ENCODE measurements around the gene SLC9A9. TPM values are rescaled to one million over a fixed set of nuclear protein-coding genes. Genes with fewer than 3 reads are reported as not detected.

The SLC9A9 gene
- total and polyA plus RNA-seq, 10 of the 15 experiments (the other 5 are each of a cell fraction or from before 2014, with no cell fraction given) = 3.5 to 14.2 (median 9.3) TPM

DNA sequence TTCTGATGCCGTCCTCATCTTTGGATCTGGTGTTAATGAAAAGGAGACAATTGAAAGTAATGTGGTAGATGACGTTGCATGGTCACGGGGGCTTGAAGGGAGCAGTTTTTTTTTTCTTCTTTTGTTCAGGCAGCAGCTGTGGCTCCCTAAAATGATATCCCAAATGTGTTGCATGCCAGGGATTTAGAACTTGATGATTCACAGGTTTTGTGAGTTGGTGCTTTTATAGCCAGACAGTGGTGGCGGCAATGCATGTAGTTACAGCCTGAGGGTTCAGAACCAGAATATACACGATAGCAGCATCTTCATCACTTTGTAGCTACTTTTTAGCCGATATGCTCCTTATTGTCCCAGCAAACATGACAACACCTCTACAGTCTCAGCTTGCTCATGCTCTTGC, 595.3 kb downstream of the SLC9A9 start:
- ATAC-seq (no peak), DNase-seq (ENCODE audit: low read depth, low spot score) (no peak), FAIRE-seq (no peak)
- Histone ChIP-seq H4K20me1 (ENCODE audit: control insufficient read depth, insufficient read depth) (no peaks in the 10 kb centered on the region), H3K27me3 (replicated peaks in 1 of 2; ENCODE audit: control insufficient read depth in 2 of 2, insufficient read depth in 2 of 2, low read length in 1 of 2) (no peaks in the 10 kb centered on the region), H3K36me3 (ENCODE audit: control insufficient read depth in 2 of 2, insufficient read depth in 2 of 2, low read length in 1 of 2) (no peaks in the 10 kb centered on the region), H3K9me3 (replicated peaks; ENCODE audit: control insufficient read depth, insufficient read depth, low read length) (peaks cover 2% of the 10 kb centered on the region; the same call in 2 of the 3 replicates), H3K9ac (ENCODE audit: control insufficient read depth, insufficient read depth, low read length) (no peak overlapping the region), H3K4me2 (ENCODE audit: control insufficient read depth, insufficient read depth) (no peak overlapping the region), H2AFZ (ENCODE audit: control insufficient read depth, low read depth, low read length) (no peak overlapping the region), H3K79me2 (ENCODE audit: control insufficient read depth, insufficient read depth, low read length) (no peaks in the 10 kb centered on the region), H3K27ac (ENCODE audit: control insufficient read depth, insufficient read depth) (no peak overlapping the region), H3K4me1 (ENCODE audit: control insufficient read depth, insufficient read depth, low read length) (no peaks in the 10 kb centered on the region), H3K4me3 (no peak overlapping the region)
- WGBS (ENCODE audit: insufficient coverage, insufficient replicate concordance, low lambda C conversion rate, missing lambda C conversion rate) = 93% methylated on average over 6 of the region's 6 CpGs
- in situ Hi-C loops (cut with MboI) = no loop called here
- SMC1A ChIA-PET (ENCODE audit: uncharacterized antibody, unreplicated experiment) = no interaction called here
- CTCF ChIA-PET = no interaction called here
- POLR2A ChIA-PET = interaction anchor here (0.8 kb wide), 1 partner anchor 84 kb away, joined by 3 read pairs; no protein-coding TSS in a partner anchor
- RAD21 ChIA-PET (ENCODE audit: unreplicated experiment) = no interaction called here
- BruUV-seq (replicated peaks) = no TSS peak
- intact Hi-C loops (cut with micrococcal nuclease; ENCODE audit: unreplicated experiment) = no loop called here
- TF ChIP-seq ZSCAN29 (IDR thresholded peaks at IDR 0.05) = no peak
- TF ChIP-seq MTA2 (IDR thresholded peaks at IDR 0.05; ENCODE audit: low read depth) = no peak
- TF ChIP-seq CBX5 (IDR thresholded peaks at IDR 0.05; ENCODE audit: low read depth) = no peak
- TF ChIP-seq, protein P1, sequence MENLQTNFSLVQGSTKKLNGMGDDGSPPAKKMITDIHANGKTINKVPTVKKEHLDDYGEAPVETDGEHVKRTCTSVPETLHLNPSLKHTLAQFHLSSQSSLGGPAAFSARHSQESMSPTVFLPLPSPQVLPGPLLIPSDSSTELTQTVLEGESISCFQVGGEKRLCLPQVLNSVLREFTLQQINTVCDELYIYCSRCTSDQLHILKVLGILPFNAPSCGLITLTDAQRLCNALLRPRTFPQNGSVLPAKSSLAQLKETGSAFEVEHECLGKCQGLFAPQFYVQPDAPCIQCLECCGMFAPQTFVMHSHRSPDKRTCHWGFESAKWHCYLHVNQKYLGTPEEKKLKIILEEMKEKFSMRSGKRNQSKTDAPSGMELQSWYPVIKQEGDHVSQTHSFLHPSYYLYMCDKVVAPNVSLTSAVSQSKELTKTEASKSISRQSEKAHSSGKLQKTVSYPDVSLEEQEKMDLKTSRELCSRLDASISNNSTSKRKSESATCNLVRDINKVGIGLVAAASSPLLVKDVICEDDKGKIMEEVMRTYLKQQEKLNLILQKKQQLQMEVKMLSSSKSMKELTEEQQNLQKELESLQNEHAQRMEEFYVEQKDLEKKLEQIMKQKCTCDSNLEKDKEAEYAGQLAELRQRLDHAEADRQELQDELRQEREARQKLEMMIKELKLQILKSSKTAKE (IDR thresholded peaks at IDR 0.05; ENCODE audit: low read depth, poor library complexity, severe bottlenecking) = no peak
- no peak for TF ChIP-seq SREBF1 (IDR thresholded peaks at IDR 0.05; ENCODE audit: low read length)
- TF ChIP-seq, protein P2, sequence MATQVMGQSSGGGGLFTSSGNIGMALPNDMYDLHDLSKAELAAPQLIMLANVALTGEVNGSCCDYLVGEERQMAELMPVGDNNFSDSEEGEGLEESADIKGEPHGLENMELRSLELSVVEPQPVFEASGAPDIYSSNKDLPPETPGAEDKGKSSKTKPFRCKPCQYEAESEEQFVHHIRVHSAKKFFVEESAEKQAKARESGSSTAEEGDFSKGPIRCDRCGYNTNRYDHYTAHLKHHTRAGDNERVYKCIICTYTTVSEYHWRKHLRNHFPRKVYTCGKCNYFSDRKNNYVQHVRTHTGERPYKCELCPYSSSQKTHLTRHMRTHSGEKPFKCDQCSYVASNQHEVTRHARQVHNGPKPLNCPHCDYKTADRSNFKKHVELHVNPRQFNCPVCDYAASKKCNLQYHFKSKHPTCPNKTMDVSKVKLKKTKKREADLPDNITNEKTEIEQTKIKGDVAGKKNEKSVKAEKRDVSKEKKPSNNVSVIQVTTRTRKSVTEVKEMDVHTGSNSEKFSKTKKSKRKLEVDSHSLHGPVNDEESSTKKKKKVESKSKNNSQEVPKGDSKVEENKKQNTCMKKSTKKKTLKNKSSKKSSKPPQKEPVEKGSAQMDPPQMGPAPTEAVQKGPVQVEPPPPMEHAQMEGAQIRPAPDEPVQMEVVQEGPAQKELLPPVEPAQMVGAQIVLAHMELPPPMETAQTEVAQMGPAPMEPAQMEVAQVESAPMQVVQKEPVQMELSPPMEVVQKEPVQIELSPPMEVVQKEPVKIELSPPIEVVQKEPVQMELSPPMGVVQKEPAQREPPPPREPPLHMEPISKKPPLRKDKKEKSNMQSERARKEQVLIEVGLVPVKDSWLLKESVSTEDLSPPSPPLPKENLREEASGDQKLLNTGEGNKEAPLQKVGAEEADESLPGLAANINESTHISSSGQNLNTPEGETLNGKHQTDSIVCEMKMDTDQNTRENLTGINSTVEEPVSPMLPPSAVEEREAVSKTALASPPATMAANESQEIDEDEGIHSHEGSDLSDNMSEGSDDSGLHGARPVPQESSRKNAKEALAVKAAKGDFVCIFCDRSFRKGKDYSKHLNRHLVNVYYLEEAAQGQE (IDR thresholded peaks at IDR 0.05; ENCODE audit: low read depth, low read length) = no peak
- TF ChIP-seq IKZF1 (conservative IDR thresholded peaks at IDR 0.05) = no peak
- no peak for TF ChIP-seq KLF5 (IDR thresholded peaks at IDR 0.05; ENCODE audit: partially characterized antibody)
- TF ChIP-seq MYC (IDR thresholded peaks at IDR 0.05; ENCODE audit: insufficient read depth, insufficient read length, insufficient replicate concordance, low read length, severe bottlenecking) = no peak
- no peak for TF ChIP-seq SP1 (IDR thresholded peaks at IDR 0.05; ENCODE audit: low read depth, low read length)
- TF ChIP-seq, protein P3, sequence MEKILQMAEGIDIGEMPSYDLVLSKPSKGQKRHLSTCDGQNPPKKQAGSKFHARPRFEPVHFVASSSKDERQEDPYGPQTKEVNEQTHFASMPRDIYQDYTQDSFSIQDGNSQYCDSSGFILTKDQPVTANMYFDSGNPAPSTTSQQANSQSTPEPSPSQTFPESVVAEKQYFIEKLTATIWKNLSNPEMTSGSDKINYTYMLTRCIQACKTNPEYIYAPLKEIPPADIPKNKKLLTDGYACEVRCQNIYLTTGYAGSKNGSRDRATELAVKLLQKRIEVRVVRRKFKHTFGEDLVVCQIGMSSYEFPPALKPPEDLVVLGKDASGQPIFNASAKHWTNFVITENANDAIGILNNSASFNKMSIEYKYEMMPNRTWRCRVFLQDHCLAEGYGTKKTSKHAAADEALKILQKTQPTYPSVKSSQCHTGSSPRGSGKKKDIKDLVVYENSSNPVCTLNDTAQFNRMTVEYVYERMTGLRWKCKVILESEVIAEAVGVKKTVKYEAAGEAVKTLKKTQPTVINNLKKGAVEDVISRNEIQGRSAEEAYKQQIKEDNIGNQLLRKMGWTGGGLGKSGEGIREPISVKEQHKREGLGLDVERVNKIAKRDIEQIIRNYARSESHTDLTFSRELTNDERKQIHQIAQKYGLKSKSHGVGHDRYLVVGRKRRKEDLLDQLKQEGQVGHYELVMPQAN (conservative IDR thresholded peaks at IDR 0.05) = no peak
- TF ChIP-seq, protein P4, sequence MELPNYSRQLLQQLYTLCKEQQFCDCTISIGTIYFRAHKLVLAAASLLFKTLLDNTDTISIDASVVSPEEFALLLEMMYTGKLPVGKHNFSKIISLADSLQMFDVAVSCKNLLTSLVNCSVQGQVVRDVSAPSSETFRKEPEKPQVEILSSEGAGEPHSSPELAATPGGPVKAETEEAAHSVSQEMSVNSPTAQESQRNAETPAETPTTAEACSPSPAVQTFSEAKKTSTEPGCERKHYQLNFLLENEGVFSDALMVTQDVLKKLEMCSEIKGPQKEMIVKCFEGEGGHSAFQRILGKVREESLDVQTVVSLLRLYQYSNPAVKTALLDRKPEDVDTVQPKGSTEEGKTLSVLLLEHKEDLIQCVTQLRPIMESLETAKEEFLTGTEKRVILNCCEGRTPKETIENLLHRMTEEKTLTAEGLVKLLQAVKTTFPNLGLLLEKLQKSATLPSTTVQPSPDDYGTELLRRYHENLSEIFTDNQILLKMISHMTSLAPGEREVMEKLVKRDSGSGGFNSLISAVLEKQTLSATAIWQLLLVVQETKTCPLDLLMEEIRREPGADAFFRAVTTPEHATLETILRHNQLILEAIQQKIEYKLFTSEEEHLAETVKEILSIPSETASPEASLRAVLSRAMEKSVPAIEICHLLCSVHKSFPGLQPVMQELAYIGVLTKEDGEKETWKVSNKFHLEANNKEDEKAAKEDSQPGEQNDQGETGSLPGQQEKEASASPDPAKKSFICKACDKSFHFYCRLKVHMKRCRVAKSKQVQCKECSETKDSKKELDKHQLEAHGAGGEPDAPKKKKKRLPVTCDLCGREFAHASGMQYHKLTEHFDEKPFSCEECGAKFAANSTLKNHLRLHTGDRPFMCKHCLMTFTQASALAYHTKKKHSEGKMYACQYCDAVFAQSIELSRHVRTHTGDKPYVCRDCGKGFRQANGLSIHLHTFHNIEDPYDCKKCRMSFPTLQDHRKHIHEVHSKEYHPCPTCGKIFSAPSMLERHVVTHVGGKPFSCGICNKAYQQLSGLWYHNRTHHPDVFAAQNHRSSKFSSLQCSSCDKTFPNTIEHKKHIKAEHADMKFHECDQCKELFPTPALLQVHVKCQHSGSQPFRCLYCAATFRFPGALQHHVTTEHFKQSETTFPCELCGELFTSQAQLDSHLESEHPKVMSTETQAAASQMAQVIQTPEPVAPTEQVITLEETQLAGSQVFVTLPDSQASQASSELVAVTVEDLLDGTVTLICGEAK (IDR thresholded peaks at IDR 0.05; ENCODE audit: borderline replicate concordance) = no peak
